Stimulated activated naive B cell treated with anti-CD40 and anti-IgM and Interleukin-4, amounts not matched to agents 10 μg/mL and 1 μg/mL and 100 μg/mL, for 72 hours (primary cell): ENCODE data around the gene PFDN4.
"Not testable (repeated sequence)": the region's sequence is repeated elsewhere in the genome, so short reads cannot be mapped to it uniquely, and the experiment has no call there.

Source experiments
- ATAC-seq, 2 donors: fragments of 150-1000 bp; cut with Tn5 transposase; replicated peaks; 2 replicates each; pipeline ENCODE4 v1.10.0; 2021; ENCODE audit warnings: moderate library complexity in 1 of 2
- DNase-seq: peaks from one replicate; pipeline ENCODE4 v3.0.0; 2021
- H3K27ac Mint-ChIP-seq: one replicate; pipeline ENCODE4 v1.8.0; 2022; ENCODE audit warnings: mild to moderate bottlenecking, mixed read lengths
- H3K27me3 Mint-ChIP-seq, 2 donors: one replicate each; pipeline ENCODE4 v1.8.0; 2022; ENCODE audit warnings: mixed read lengths in 2 of 2
- H3K36me3 Mint-ChIP-seq, 2 donors: one replicate each; pipeline ENCODE4 v1.8.0; 2022; ENCODE audit warnings: mixed read lengths in 2 of 2, mild to moderate bottlenecking in 1 of 2
- H3K4me1 Mint-ChIP-seq, 2 donors: one replicate each; pipeline ENCODE4 v1.8.0; 2022; ENCODE audit warnings: mixed read lengths in 2 of 2, mild to moderate bottlenecking in 1 of 2
- H3K4me3 Mint-ChIP-seq, 2 donors: one replicate each; pipeline ENCODE4 v1.8.0; 2022; ENCODE audit warnings: mild to moderate bottlenecking in 2 of 2, mixed read lengths in 2 of 2, moderate library complexity in 1 of 2
- H3K9me3 Mint-ChIP-seq, 2 donors: one replicate each; pipeline ENCODE4 v1.8.0; 2022; ENCODE audit warnings: mixed read lengths in 2 of 2, mild to moderate bottlenecking in 1 of 2

Gene PFDN4

DNA sequence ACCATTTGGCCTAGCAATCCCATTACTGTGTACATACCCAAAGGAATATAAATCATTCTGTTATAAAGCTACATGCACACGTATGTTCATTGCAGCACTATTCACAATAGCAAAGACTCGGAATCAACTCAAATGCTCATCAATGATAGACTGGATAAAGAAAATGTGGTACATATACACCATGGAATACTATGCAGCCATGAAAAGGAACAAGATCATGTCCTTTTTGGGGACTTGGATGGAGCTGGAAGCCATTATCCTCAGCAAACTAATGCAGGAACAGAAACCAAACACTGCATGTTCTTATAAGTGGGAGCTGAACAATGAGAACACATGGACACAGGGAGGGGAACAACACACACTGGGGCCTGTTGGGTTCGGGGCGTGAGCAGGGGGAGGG lies 40.8 kb downstream of the PFDN4 start:
- not testable (repeated sequence) for H3K36me3 Mint-ChIP-seq, ATAC-seq, H3K27ac Mint-ChIP-seq, DNase-seq, H3K4me3 Mint-ChIP-seq, H3K9me3 Mint-ChIP-seq, H3K27me3 Mint-ChIP-seq, H3K4me1 Mint-ChIP-seq

DNA sequence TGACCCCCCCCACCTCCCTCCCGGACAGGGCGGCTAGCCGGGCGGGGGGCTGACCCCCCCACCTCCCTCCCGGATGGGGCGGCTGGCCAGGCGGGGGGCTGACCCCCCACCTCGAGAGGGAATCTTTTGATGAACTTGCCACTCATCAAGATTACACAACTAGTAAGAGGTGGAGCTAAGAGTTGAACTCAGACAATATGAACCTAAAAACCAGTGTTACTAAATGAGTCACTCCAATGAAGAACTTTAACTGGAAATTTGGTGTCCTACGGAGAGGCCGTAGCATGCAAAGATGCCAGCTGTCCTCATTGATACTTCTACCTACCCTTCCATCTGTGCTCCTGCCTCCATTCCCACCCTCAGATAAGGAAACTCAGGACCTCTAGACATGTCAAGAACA lies 42.8 kb downstream of the PFDN4 start:
- DNase-seq (no peak), ATAC-seq (no peak)
- H3K9me3 Mint-ChIP-seq, result peaks cover 3 to 4% of the 10 kb centered on the region in 2 donors
- no peaks in the 10 kb centered on the region for H3K27me3 Mint-ChIP-seq
- no peaks in the 10 kb centered on the region for H3K36me3 Mint-ChIP-seq
- no peaks in the 10 kb centered on the region for H3K4me1 Mint-ChIP-seq
- no peak overlapping the region for H3K4me3 Mint-ChIP-seq
- no peak overlapping the region for H3K27ac Mint-ChIP-seq

DNA sequence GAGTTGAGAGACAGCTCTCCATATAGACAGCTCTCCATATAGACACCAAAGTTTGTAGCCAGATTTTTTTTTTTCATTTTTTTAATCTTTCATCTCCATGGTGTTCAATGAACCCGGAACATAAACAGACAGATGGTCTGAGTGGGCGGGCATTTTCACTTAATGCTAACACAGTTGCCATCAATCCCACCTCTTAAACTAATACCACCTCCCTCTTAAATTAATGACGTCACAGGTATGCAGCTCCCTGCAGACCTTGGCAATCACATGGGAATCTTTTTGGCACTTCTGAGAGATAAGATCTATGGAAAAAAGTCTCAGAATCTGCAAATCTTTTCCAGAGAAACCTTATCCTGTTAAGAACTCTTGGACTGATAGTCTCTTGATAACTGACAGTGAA lies 43.2 kb downstream of the PFDN4 start:
- DNase-seq (no peak), ATAC-seq (no peak)
- Mint-ChIP-seq H3K9me3 (peaks cover 3 to 4% of the 10 kb centered on the region in 2 donors), H3K27me3 (no peaks in the 10 kb centered on the region), H3K4me1 (no peaks in the 10 kb centered on the region), H3K36me3 (no peaks in the 10 kb centered on the region), H3K27ac (no peak overlapping the region), H3K4me3 (no peak overlapping the region)

DNA sequence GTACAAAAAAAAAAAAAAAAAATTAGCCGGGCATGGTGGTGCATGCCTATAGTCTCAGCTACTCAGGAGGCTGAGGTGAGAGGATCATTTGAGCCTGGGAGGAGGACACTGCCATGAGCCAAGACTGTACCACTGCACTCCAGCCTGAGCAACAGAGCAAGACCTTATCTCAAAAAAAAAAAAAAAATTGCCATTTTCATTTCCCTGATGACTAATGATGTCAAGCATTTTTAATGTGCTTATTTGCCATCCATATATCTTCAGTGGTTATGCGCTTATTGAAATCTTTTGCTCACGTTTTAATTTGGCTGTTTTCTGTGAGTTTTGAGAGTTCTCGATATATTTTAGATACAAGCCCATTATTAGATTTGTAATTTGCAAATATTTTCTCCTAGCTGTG lies 46.7 kb downstream of the PFDN4 start:
- Mint-ChIP-seq H3K27ac (no peak overlapping the region), H3K9me3 (peaks cover 0 to under 1% of the 10 kb centered on the region in 2 donors), H3K4me3 (no peak overlapping the region), H3K27me3 (peaks cover 4 to 18% of the 10 kb centered on the region in 2 donors), H3K36me3 (no peaks in the 10 kb centered on the region), H3K4me1 (no peaks in the 10 kb centered on the region)
- no peak for DNase-seq
- no peak for ATAC-seq

DNA sequence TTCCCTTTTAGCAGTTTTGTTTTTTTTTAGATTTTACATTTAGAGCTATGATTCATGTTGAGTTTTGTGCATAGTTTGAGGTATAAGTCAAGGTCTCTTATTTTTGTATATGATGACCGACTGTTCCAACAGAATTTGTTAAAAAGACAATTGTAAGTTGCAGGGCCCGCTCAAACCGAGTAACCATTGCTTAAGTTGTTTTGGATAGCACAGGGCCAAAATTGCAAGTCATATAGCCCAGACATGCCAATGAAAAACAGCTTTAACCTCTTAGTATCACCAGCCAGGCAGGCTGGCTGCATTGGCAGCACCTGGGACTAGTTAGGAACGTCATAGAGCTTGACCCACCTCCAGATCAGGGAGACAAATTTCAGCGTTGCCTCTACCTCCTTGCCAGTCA lies 47.3 kb downstream of the PFDN4 start:
- ATAC-seq, result no peak
- H3K9me3 Mint-ChIP-seq, result no peaks in the 10 kb centered on the region
- no peaks in the 10 kb centered on the region for H3K36me3 Mint-ChIP-seq
- H3K27me3 Mint-ChIP-seq, result peaks cover 4 to 18% of the 10 kb centered on the region in 2 donors
- no peak for DNase-seq
- no peak overlapping the region for H3K27ac Mint-ChIP-seq
- H3K4me3 Mint-ChIP-seq, result no peak overlapping the region
- no peaks in the 10 kb centered on the region for H3K4me1 Mint-ChIP-seq

DNA sequence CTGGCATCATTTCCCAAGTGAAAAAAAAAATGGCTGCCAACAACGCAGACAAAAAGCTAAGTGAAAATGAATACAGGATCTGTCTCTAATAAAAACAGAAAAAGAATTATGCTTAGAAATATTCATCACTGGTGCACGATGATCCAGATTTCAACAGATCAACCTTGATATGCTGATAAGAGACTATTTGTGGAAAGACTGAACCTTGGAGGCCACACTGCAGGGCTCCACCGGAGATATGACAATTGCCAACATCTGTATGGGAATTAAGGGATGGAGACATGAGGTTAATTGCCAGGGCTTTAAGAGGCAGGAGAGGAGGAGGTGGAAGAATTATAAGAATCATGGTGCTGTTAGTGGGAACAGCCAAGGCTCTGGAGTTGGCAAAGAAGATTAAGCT lies 48.3 kb downstream of the PFDN4 start:
- Mint-ChIP-seq H3K36me3 (no peaks in the 10 kb centered on the region), H3K27ac (no peak overlapping the region), H3K4me3 (no peak overlapping the region), H3K4me1 (no peaks in the 10 kb centered on the region), H3K9me3 (no peaks in the 10 kb centered on the region), H3K27me3 (peaks cover 4 to 18% of the 10 kb centered on the region in 2 donors)
- ATAC-seq (no peak), DNase-seq (no peak)

DNA sequence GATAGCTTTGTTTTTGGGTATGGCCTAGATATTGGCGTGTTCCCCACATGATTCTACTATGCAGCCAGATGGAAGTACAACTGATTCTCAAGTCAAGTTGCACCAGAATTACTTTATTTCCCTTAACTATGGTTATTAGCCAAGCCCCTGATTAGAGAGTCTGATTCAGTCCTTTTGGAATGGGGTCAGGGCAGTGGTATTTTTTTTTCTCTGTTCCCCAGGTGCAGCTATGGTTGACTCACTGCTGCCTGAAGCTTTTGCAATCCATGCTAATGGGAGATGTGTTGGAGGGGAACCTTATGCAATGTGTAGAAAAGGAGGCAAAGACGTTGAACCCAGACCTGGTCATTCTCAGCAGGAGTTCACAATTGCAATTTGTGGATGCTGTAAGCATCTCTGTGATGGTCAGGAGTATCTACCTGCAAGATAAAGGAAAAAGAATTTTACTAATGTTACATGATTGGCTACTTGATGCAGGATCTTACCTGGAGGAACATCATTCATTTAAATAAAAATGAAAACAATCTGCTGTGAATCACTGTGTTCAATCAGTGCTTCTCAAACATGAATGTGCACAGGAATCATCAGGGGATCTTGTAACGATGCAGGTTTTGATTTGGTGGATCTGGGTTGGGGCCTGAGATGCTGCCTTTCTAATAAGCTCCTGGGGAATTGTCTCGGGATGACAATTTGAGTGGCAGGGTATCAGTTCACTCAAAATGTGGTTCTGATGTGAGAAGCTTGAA lies 49.4 kb downstream of the PFDN4 start:
- DNase-seq (no peak), ATAC-seq (no peak)
- Mint-ChIP-seq H3K4me3 (no peak overlapping the region), H3K36me3 (no peaks in the 10 kb centered on the region), H3K9me3 (no peaks in the 10 kb centered on the region), H3K27ac (no peak overlapping the region), H3K27me3 (peaks cover 4 to 18% of the 10 kb centered on the region in 2 donors), H3K4me1 (no peaks in the 10 kb centered on the region)

DNA sequence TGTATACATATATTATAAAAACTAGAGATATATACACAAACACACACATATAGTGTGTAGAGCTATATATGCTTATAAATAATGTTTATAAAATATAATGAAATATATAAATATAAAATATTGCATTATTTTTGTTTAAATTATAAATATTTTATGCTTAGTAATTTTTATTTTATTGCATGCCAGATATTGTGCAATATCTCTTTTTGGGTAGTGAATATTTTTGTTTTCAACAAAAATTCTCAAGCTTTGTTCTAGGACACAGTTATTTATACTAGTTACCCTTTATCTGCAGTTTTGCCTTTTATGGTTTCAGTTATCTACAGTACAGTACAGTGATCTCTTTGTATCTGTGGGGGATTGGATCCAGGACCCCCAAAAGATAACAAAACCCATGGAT lies 52.2 kb downstream of the PFDN4 start:
- H3K27ac Mint-ChIP-seq, result no peak overlapping the region
- H3K4me1 Mint-ChIP-seq, result no peaks in the 10 kb centered on the region

DNA sequence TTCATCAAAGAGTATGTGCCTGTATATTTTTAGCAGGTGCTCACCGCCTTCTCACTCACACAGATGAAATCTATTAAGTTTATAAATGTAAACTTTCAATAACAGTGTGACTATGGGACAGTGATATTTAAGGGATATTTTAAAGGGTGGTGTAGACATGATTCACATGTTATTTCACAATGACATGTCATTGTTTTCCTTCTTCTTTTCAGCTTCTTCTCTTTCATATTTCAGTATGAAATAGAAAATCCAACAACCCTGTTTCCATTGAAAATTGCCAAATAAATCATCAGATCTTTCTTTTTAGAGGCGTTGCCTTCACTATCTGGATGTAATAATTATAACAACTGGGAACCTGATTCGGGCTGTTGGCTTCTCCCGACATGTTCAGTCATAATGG lies 54.8 kb downstream of the PFDN4 start:
- ATAC-seq, result no peak
- Mint-ChIP-seq H3K27ac (no peak overlapping the region), H3K36me3 (no peaks in the 10 kb centered on the region), H3K4me3 (no peak overlapping the region), H3K27me3 (peaks cover 0 to 10% of the 10 kb centered on the region in 2 donors), H3K4me1 (no peaks in the 10 kb centered on the region), H3K9me3 (no peaks in the 10 kb centered on the region)
- DNase-seq, result no peak

More for the DNA sequence above, 52.2 kb downstream of the PFDN4 start:
- Mint-ChIP-seq H3K27me3 (peaks cover 4 to 18% of the 10 kb centered on the region in 2 donors), H3K4me3 (no peak overlapping the region), H3K9me3 (no peaks in the 10 kb centered on the region), H3K36me3 (no peaks in the 10 kb centered on the region)
- ATAC-seq (no peak), DNase-seq (no peak)

DNA sequence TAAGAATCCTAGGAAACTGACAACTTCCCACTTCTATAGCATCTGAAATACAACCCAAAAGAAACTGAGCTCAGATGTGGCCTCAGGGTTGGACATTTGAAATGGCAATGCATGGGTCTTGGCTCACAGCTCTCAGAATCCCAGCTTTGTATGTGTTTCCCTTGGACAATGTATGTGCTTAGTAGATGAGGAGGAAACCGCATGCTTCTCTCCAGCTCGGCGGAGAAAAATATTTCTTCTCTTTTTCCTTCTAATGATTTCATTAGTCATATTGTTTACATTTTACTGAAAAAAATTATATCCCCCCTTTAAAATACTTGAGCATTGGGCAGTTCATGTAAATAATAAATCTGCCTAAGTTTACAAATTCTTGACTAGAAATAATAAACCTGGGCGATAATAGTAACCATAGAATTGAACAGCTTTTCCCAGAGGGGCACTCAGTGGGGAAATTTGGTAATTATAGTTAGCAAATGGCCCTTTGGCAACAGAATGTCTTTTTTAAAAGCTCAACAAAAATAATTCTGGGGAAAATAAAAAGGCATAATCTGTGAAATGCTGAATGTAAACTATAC lies 55.3 kb downstream of the PFDN4 start:
- no peak for DNase-seq
- Mint-ChIP-seq H3K36me3 (no peaks in the 10 kb centered on the region), H3K27ac (no peak overlapping the region), H3K4me1 (no peaks in the 10 kb centered on the region), H3K27me3 (peaks cover 0 to 5% of the 10 kb centered on the region in 2 donors), H3K4me3 (no peak overlapping the region), H3K9me3 (no peaks in the 10 kb centered on the region)
- no peak for ATAC-seq

DNA sequence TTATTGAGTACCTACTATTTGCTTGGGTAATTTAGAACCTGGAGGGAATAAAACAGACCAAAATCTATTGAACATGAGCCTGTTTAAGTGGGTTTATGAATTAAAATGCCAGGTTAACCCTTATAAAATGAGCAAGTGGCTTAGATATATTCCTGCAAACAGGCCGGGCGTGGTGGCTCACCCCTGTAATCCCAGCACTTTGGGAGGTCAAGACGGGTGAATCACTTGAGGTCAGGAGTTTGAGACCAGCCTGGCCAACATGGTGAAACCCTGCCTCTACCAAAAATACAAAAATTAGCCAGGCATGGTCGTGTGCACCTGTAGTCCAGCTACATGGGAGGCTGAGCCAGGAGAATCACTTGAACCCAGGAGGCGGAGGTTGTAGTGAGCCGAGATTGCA lies 57.9 kb downstream of the PFDN4 start:
- not testable (repeated sequence) for H3K27ac Mint-ChIP-seq, ATAC-seq, H3K9me3 Mint-ChIP-seq, H3K4me1 Mint-ChIP-seq, H3K4me3 Mint-ChIP-seq, DNase-seq, H3K27me3 Mint-ChIP-seq, H3K36me3 Mint-ChIP-seq

DNA sequence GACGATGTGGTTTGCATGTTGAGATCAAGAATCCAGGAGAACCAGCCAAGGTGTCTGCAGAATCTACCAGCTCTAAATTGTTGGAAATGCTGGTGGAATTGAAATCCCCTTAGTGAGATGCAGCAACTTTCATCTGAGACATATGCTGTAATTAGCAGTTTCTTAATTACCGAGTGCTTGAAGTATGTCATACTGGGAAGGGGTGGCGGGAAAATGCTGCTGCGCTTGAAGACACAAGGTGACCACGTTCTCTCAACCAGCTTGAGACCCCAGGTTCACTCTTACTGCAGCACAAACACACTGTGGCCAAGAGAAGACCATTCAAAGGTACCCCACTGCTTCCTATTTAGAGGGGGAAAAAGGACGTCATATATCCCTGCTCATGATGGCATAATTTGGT lies 59.0 kb downstream of the PFDN4 start:
- DNase-seq, result no peak
- no peak for ATAC-seq
- peaks cover 0 to 10% of the 10 kb centered on the region in 2 donors for H3K27me3 Mint-ChIP-seq

DNA sequence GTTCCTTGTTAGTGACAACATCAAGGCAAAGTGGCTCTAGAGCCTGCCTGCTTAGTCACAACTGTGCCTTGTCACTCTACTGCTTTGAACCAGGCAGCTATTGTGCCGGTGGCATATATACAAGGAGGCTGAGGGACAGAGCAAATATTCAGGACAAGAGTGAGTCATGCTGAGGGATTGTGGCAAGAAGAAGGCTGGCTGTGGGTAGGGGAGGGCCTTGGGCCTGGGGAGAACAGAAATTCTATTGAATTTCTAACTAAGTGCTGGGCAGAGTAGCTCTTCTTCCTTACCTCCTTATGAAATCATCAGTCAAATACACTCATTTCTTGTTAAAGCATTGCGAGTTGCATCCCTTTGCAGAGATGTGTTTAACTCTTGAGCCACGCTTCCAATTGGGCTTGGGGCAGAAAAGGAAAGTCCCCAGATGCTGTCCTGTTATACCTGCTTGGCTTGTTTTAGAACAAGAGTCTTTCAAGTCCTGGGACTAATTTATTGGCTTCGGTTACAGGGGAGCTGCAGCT lies 59.7 kb downstream of the PFDN4 start:
- peaks cover 3 to 10% of the 10 kb centered on the region in 2 donors for H3K27me3 Mint-ChIP-seq
- no peak overlapping the region for H3K27ac Mint-ChIP-seq
- no peak overlapping the region for H3K4me3 Mint-ChIP-seq
- H3K9me3 Mint-ChIP-seq, result no peaks in the 10 kb centered on the region
- no peaks in the 10 kb centered on the region for H3K36me3 Mint-ChIP-seq
- no peak for ATAC-seq
- no peaks in the 10 kb centered on the region for H3K4me1 Mint-ChIP-seq
- DNase-seq, result no peak

More for the DNA sequence above, 59.0 kb downstream of the PFDN4 start:
- Mint-ChIP-seq H3K4me3 (no peak overlapping the region), H3K9me3 (no peaks in the 10 kb centered on the region), H3K36me3 (no peaks in the 10 kb centered on the region), H3K4me1 (no peaks in the 10 kb centered on the region), H3K27ac (no peak overlapping the region)

DNA sequence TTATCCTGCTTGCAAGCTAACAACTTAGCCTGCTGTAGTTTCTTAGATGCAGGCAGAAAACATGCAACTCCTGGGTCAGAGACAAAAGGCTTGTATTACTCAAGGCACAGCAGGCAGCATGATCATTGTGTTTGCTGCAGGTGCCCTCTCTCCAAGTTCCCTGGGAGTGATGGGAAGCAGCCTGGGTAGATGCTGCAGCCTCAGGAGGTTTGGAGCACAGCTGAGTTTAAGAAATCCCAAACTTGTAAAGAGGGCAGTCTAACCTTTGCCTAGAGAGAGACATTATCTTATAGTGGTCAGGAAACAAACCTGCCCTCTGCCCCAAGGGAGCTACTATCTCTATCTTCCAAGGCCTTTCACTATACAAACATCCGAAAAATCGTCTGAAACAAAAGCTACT lies 61.1 kb downstream of the PFDN4 start:
- Mint-ChIP-seq H3K4me1 (no peaks in the 10 kb centered on the region), H3K4me3 (no peak overlapping the region), H3K9me3 (no peaks in the 10 kb centered on the region), H3K36me3 (no peaks in the 10 kb centered on the region), H3K27me3 (peaks cover 5 to 10% of the 10 kb centered on the region in 2 donors), H3K27ac (no peak overlapping the region)
- no peak for ATAC-seq
- DNase-seq, result no peak
